ENCODE measurements around the gene TMEM219.
"Not testable (repeated sequence)": the region's sequence is repeated elsewhere in the genome, so short reads cannot be mapped to it uniquely, and the experiment has no call there.

Gene TMEM219

GRCh38 chr16:29961479-29962343 lies at the start of gene TMEM219:
TMEM219 (plus strand) TSS chr16:29962079; CDS start chr16:29963144, 1,065 bp downstream.
- DNase-seq = peak; percentile 96

DNA sequence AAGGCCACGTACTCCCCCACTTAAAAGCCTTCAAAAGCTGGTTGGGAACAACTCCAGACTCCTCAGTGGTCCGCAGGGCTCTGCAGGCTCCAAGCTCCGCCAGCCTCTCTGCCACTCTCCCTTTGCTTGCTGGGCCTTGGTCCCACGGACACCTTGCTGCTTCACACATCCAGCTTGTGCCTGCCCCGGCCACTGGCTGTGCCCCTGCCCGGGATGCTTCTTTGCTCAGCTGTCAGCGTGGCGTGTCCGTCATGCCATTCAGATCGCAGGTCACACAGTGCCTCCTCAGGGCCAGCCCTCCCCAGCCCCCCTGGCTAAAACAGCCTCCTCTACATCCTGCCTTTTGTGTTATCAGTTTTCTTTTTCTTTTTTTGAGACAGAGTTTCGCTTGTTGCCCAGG lies 49.8 kb upstream of the TMEM219 start:
- no peak for DNase-seq

- no peak for DNase-seq
Observed at GRCh38 chr16:29913514-29913913, 48.4 kb upstream of the TMEM219 start.

DNA sequence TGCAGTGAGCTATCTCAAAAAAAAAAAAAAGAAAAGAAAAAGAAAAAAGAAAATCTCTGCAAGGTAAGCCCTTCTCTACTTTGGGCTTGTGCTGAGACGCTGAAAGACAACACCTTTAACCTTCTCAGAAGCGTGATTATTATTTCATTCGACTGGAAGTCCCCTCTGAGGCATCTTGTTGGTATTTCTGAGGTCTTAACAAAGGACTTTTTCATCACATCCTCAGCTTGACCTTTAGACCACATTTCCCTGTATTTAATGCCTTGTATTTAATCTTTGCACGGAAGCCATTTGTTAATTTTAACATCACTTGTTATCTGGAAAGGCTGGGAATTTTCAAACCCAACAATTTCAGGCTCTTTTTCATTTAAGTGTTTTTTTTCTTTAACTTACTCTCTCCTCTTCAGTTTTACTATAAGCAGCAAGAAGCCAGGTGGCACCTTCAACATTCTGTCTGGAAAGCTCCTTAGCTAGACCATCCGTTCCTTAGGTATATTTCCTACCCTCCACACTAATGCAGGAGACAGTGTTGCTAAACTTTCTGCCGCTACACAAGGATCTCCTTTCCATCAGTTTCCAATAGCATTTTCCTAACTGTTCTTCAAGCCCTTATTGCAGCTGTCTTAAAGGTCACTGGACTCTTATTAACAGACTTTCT lies 46.2 kb upstream of the TMEM219 start:
- DNase-seq = no peak

DNA sequence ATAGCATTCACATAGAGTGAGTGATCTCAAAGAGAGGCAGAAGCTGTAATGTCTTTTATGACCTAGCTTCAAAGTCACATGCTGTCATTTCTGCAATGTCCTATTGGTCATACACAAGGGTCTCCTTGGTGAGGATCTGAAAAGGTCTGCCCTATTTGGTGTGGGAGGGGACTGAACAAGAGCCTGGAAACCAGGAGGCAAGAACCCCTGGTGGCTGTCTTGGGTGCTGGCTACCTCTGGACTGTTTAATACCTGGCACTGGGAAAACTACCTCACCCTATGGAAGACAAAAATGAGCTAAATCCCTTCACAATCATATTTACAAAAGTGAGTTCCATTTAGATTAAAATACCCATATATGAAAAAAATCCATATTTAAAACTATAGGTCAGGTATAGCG lies 44.9 kb upstream of the TMEM219 start:
- no peak for DNase-seq

GRCh38 chr16:29920288-29921033 lies 41.4 kb upstream of the TMEM219 start:
- no peak for DNase-seq

DNA sequence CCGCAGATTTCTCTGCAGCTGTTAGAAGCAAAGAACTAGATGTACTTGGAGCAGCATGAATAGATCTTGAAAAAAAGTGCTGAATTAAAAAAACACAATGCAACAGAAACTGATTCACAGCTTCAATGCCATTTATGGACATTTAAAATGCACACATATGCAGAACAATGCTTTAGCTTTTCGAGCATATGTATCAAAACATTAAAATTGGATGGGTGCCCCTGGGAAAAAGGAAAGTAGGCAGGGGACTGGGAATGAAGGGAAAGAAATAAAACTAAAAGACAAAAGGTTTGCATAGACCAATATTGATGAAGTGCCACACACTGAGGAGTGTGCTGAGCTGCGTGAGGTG lies 40.9 kb upstream of the TMEM219 start:
- no peak for DNase-seq

- no peak for DNase-seq
Observed at GRCh38 chr16:29922326-29922725, 39.6 kb upstream of the TMEM219 start.

- DNase-seq = no peak
Observed at GRCh38 chr16:29922986-29923501, 38.8 kb upstream of the TMEM219 start.

DNA sequence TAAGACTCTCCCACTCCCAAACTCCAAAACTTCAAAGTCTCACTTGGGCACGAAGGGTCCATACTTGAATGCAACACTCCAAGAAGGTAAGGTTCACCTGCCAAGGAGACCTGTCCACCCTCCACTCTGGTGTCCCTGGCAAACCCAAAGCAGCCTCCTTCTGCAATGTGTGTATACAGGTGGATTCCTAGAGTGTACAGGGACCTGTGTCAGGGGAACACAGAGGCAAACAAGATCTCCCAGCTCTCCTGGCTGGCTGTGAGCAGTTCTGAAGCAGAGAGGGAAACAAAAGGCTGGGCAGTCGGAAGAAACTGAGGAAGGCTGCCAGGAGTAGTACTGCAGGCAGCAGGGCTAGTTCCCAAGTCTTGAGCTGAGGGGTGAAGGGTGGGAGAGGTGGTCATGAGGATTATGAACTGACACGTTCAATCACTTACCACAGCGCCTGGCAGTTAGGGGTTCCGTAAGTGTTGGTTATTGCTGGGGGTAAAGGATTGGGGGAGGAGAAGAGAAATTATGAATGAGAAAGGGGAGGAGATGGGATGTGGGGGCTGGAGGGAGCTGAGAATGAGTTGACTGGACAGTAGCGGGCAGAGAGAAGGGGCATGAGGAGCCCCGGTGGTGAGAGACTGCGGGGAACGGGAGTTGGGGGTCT lies 36.6 kb upstream of the TMEM219 start:
- DNase-seq = no peak

GRCh38 chr16:29925781-29926710 lies 35.8 kb upstream of the TMEM219 start, which contains the start of gene KCTD13:
KCTD13 (minus strand) TSS chr16:29926226; CDS start chr16:29926033, 193 bp downstream.
- peak; percentile 92 for DNase-seq

DNA sequence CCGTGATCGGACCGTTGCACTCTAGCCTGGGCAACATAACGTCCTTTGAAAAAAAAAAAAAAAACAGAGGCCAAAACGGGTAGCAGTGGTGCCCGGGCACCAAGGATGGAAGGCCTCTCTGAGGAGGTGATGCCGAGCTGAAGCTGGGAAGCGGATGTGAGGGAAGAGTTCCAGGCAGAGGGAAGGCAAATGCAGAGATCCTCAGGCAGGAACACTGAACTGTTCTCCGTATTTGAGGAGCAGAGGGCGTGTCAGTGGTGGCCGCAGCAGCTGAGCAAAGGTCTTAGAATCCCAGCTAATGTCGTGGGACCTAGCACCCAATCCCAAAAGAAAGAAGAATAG lies 35.2 kb upstream of the TMEM219 start:
- DNase-seq = no peak

- no peak for DNase-seq
Observed at GRCh38 chr16:29927070-29927905, 34.6 kb upstream of the TMEM219 start.

DNA sequence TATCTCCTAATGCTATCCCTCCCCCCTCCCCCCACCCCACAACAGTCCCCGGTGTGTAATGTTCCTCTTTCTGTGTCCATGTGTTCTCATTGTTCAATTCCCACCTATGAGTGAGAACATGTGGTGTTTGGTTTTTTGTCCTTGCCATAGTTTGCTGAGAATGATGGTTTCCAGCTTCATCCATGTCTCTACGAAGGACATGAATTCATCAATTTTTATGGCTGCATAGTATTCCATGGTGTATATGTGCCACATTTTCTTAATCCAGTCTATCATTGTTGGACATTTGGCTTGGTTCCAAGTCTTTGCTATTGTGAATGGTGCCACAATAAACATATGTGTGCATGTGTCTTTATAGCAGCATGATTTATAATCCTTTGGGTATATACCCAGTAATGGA lies 30.1 kb upstream of the TMEM219 start:
- DNase-seq = not testable (repeated sequence)

DNA sequence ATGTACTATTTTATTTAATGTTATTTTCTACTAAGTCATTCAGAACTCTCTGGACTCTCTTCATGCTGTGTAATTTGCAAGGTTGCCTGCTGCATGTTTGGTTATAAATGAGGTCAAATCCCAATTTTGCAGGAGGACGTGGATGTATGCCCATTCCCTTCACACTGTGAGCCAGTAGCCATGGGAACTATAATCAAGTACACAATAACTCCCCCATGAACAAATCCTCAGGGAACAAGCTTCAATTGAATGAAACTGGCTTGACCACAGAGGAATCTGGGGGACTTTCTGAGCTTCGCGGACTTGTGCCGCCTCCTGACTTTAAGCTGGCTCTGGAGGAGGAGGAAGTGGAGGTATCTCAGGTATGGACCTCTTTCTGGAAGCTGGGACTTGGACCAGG lies 21.2 kb upstream of the TMEM219 start:
- DNase-seq = no peak

DNA sequence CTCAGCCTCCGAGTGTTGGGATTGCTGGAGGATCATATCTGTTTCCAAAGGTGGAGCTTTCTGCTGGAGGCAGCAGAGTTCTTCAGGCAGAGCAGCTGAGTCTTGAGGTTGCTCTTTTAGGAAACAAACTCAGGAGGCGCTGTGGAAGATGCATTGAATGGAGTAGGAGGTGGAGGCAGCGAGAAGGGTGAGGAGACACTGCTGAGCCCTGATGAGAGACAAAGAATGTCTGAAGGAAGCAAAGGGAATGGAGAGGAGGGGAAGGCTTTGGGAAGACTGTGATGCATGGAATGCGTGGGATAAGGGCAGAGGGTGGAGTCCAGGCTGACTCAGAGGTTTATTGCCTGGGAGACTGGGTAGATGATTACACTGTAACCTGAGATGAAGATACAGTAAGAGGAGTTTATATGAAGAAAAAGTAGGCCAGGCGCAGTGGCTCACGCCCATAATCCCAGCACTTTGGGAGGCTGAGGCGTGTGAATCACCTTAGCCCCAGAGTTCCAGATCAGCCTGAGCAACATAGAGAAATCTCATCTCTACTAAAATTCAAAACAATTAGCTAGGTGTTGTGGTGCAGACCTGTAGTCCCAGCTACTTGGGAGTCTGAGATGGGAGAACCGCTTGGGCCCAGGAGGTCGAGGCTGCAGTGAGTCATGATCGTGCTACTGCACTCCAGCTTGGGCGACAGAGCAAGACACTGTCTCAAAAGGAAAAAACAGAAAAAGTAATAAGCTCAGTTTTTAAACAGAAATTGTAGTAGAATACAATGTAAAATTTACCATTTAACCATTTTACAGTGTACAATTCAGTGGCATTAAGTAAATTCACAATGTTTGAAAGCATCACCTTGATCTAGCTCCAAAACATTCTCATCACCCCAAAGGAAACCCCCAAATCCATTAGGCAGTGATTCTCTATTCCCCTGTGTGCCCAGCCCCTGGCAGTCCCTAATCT lies 17.8 kb upstream of the TMEM219 start:
- DNase-seq = no peak

GRCh38 chr16:29947897-29948296 lies 14.0 kb upstream of the TMEM219 start:
- DNase-seq = no peak

DNA sequence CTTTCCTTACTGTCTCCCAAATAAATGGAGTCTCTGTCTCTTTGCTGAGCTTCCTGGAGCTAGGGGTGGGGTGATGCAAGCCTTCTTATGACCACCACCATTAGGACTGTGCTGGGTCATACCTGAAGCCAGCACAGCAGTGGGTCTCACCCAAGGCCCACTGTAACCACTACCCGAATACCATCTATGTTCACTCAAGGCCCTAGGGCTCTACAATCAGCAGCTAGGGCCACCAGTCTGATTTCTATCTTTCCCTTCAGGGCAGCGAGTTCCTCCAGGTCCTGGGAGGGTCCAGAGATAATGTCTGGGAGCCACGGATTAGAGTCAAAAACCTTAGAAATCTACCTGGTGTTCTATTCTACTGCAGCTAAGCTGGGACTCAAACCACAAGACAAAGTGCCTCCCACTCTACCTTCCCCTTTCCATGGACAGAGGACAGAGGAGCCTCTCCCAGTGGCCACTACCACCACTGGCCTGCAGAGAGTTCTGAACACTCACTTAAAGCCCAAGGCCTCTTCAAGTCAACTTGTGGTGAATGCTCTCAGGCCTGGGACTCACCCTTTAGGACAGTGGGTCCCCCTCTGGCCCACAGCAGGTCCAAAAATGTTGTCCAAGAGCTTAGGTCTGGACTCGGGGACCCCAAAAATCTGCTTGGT lies 10.9 kb upstream of the TMEM219 start:
- DNase-seq = no peak
